CD14-positive monocyte (primary cell): ENCODE measurements around the gene TSHR. TPM values are rescaled to one million over a fixed set of nuclear protein-coding genes. Genes with fewer than 3 reads are reported as not detected.

Experiments used
- DNase-seq, 3 donors: peaks; one replicate each; pipeline ENCODE4 v3.0.0-alpha.2; 2011 to 2022
- H2AFZ ChIP-seq: 2 replicates; pipeline ENCODE4 v1.6.0; 2012; ENCODE audit warnings: mild to moderate bottlenecking, low read depth, low read length, inconsistent platforms; ENCODE audit not compliant: insufficient read depth, poor library complexity, severe bottlenecking
- H3K27ac ChIP-seq, 2 donors: 1 replicate in 1 of 2; 2 replicates in 1 of 2; pipeline ENCODE4 v1.5.1; 2012 to 2013; ENCODE audit warnings: low read length in 2 of 2, control low read depth in 1 of 2, inconsistent platforms in 1 of 2, low read depth in 1 of 2, mild to moderate bottlenecking in 1 of 2
- H3K27me3 ChIP-seq, 2 donors: one replicate each; pipeline versions ENCODE4 v1.6.0 to v1.6.1; 2011 to 2013; ENCODE audit warnings: low read length in 2 of 2; ENCODE audit not compliant: control insufficient read depth in 2 of 2, insufficient read depth in 2 of 2
- H3K36me3 ChIP-seq, 2 donors: replicated peaks in 1 of 2; 1 replicate in 1 of 2; 2 replicates in 1 of 2; pipeline versions ENCODE4 v1.5.1 to v1.6.1; 2012 to 2013; ENCODE audit warnings: low read length in 2 of 2, control low read depth in 1 of 2, inconsistent platforms in 1 of 2, mild to moderate bottlenecking in 1 of 2; ENCODE audit not compliant: insufficient read depth in 2 of 2, control insufficient read depth in 1 of 2
- H3K4me1 ChIP-seq, 2 donors: 1 replicate in 1 of 2; 2 replicates in 1 of 2; pipeline versions ENCODE4 v1.5.1 to v1.6.1; 2012 to 2013; ENCODE audit warnings: low read length in 2 of 2, control low read depth in 1 of 2, inconsistent platforms in 1 of 2, mild to moderate bottlenecking in 1 of 2, moderate library complexity in 1 of 2; ENCODE audit not compliant: insufficient read depth in 2 of 2, control insufficient read depth in 1 of 2
- H3K4me2 ChIP-seq: replicated peaks from 2 replicates; pipeline ENCODE3; 2012; ENCODE audit warnings: low read length, moderate library complexity, mild to moderate bottlenecking; ENCODE audit not compliant: poor library complexity, severe bottlenecking; ENCODE audit errors: extremely low read depth
- H3K4me3 ChIP-seq, 3 experiments: fragments of 200-600 bp in 1 of 3; sonication (generic) in 1 of 3; replicated peaks in 1 of 3; 1 replicate in 2 of 3; 2 replicates in 1 of 3; pipeline ENCODE4 v1.5.1; 2011 to 2013; ENCODE audit warnings: low read length in 3 of 3, mild to moderate bottlenecking in 3 of 3, control low read depth in 2 of 3, low read depth in 2 of 3, inconsistent platforms in 1 of 3, moderate library complexity in 1 of 3
- H3K79me2 ChIP-seq: 2 replicates; pipeline ENCODE4 v1.6.0; 2012; ENCODE audit warnings: mild to moderate bottlenecking, control low read depth, inconsistent platforms, low read length, moderate library complexity; ENCODE audit not compliant: insufficient read depth
- H3K9ac ChIP-seq: 2 replicates; pipeline ENCODE4 v1.6.0; 2017; ENCODE audit warnings: low read length, mild to moderate bottlenecking; ENCODE audit not compliant: insufficient read depth, poor library complexity, severe bottlenecking
- H3K9me3 ChIP-seq, 2 donors: replicated peaks in 1 of 2; 1 replicate in 1 of 2; 2 replicates in 1 of 2; pipeline versions ENCODE4 v1.5.1 to v1.6.1; 2012 to 2013; ENCODE audit warnings: low read length in 2 of 2, control low read depth in 1 of 2; ENCODE audit not compliant: control insufficient read depth in 1 of 2, insufficient read depth in 1 of 2
- H4K20me1 ChIP-seq: 2 replicates; pipeline ENCODE4 v1.6.0; 2012; ENCODE audit warnings: mild to moderate bottlenecking, low read length, control low read depth, moderate library complexity; ENCODE audit not compliant: insufficient read depth
- H3K27ac Mint-ChIP-seq, 7 donors: one replicate each; pipeline ENCODE4 v1.8.0; 2020; ENCODE audit warnings: mild to moderate bottlenecking in 7 of 7, mixed read lengths in 7 of 7, moderate library complexity in 6 of 7, inconsistent platforms in 2 of 7
- H3K27me3 Mint-ChIP-seq, 3 donors: one replicate each; pipeline ENCODE4 v1.8.0; 2021 to 2022; ENCODE audit warnings: low read depth in 3 of 3, mild to moderate bottlenecking in 3 of 3, mixed read lengths in 3 of 3, moderate library complexity in 3 of 3, inconsistent platforms in 1 of 3
- H3K36me3 Mint-ChIP-seq, 2 donors: one replicate each; pipeline ENCODE4 v1.8.0; 2020; ENCODE audit warnings: mixed read lengths in 2 of 2, inconsistent platforms in 1 of 2, mild to moderate bottlenecking in 1 of 2
- H3K4me1 Mint-ChIP-seq: one replicate; pipeline ENCODE4 v1.8.0; 2020; ENCODE audit warnings: mild to moderate bottlenecking, mixed read lengths
- H3K4me3 Mint-ChIP-seq, 2 donors: one replicate each; pipeline ENCODE4 v1.8.0; 2020; ENCODE audit warnings: mild to moderate bottlenecking in 2 of 2, mixed read lengths in 2 of 2, moderate library complexity in 1 of 2
- H3K9me3 Mint-ChIP-seq, 7 donors: one replicate each; pipeline ENCODE4 v1.8.0; 2020 to 2022; ENCODE audit warnings: mixed read lengths in 7 of 7, mild to moderate bottlenecking in 6 of 7, moderate library complexity in 6 of 7, inconsistent platforms in 2 of 7
- WGBS: methylation state at CpG from one replicate; pipeline ENCODE4 v1.1.5; 2013; ENCODE audit warnings: missing lambda C conversion rate; ENCODE audit not compliant: insufficient coverage; 5-methylcytosine and 5-hydroxymethylcytosine counted together
- intact Hi-C, 2 donors: fragments of 100-400 bp; cut with micrococcal nuclease; formaldehyde crosslinking; loops; one replicate each; pipeline versions ENCODE4 v1.15.0 to v1.15.1; 2023
- polyA plus RNA-seq, 3 donors: library from polyadenylated mRNA; depleted of rRNA in 1 of 3; unstranded in 2 of 3; stranded (reverse) in 1 of 3; fragments of 300-500 nt in 2 of 3; fragments of >200 nt in 1 of 3; fragmentation: Illumina TruSeq in 2 of 3; gene quantifications; 1 replicate in 2 of 3; 2 replicates in 1 of 3; pipeline ENCODE4 v1.2.3, GENCODE V29; 2012 to 2021
- TF ChIP-seq, protein P1 (sequence below): fragments of 200-600 bp; IDR thresholded peaks from one replicate; pipeline ENCODE4 v1.8.0; 2022; ENCODE audit warnings: antibody characterized with exemption, mild to moderate bottlenecking

Gene TSHR
- polyA plus RNA-seq, 3 donors: not detected

DNA sequence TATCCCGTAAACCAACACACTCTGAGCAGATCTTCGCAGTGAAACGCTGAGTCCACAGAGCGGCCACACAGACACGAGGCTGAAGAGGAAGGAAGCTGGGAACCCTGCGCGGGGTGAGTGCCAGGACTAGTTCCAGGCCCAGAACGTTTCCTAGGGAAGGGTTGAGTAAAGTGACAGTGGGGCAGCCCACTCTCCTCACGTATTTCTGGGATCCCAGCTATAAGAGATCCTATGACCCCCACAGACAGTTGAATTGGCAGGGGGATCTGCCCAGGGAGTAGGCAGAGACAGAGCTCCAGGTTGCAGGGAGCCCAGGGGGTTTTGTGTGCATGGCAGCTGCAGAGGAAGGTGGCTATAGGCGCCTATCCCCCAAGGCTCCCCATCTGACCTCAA, 214.3 kb downstream of the TSHR start:
- intact Hi-C loops: loop anchor here (5.0 to 10.0 kb wide), 4 partner anchors 53 to 215 kb away; partner anchors contain the start of genes GTF2A1 (in 2 of the 2) and TSHR (in 1 of the 2)
- WGBS: 0% methylated on average over 8 of the region's 10 CpGs
- peaks cover 34% of the 10 kb centered on the region for H3K4me1 Mint-ChIP-seq

DNA sequence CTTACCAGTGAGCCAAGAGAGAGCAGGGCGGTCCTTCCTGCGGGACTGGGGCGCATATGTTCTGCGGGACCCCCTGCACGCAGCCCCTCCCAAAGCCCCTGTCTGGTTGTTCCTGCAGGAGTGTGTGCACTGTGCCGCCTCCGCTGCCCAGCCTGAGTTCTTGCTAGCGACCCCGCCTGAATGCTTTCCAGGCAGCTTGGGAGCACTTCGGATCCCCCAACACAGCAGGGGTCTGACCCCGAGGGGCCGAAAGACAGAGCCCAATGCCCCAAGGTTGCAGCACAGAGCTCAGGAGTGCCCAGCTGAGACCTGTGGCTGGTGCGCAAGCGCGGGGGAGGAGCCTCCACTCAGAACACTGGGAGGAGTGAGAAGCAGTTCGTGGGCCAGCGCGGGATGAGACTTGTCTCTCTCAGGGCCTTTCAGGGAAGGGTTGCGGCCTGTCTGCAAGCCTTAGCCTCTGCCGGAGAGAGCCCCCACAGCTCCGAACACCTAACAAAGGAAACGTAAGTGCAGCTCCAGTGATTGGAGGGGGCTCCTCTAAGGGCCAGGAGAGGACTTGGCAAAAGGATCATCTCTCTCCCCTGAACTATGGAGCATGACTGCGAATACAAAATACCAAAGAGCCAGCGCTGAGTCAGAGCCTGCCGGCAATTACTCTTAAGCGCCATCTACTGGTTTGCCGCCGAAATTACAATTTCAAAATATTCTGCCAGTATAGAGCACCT, 214.8 kb downstream of the TSHR start:
- Histone ChIP-seq H3K9ac (peak overlapping the region; percentile 68), H4K20me1 (no peaks in the 10 kb centered on the region), H3K27me3 (no peaks in the 10 kb centered on the region), H3K27ac (peak overlapping the region; percentile 90 to 94), H2AFZ (peak overlapping the region; percentile 92), H3K36me3 (no peaks in the 10 kb centered on the region), H3K4me1 (peaks cover 13 to 14% of the 10 kb centered on the region in 2 donors), H3K79me2 (no peaks in the 10 kb centered on the region), H3K9me3 (no peaks in the 10 kb centered on the region), H3K4me3 (peak overlapping the region; percentile 47 to 93 (median 76)), H3K4me2 (peak overlapping the region; percentile 98)
- Mint-ChIP-seq H3K27me3 (no peaks in the 10 kb centered on the region), H3K9me3 (no peaks in the 10 kb centered on the region), H3K4me1 (peaks cover 31% of the 10 kb centered on the region), H3K36me3 (peaks cover 0 to 10% of the 10 kb centered on the region in 2 donors), H3K27ac (peak overlapping the region; percentile 95 to 99 (median 97)), H3K4me3 (peak overlapping the region; percentile 87 to 95)
- intact Hi-C loops: loop anchor here (5.0 to 10.0 kb wide), 2 partner anchors 55 to 173 kb away; partner anchors contain the start of gene GTF2A1 (in 1 of the 2)
- TF ChIP-seq, protein P1, sequence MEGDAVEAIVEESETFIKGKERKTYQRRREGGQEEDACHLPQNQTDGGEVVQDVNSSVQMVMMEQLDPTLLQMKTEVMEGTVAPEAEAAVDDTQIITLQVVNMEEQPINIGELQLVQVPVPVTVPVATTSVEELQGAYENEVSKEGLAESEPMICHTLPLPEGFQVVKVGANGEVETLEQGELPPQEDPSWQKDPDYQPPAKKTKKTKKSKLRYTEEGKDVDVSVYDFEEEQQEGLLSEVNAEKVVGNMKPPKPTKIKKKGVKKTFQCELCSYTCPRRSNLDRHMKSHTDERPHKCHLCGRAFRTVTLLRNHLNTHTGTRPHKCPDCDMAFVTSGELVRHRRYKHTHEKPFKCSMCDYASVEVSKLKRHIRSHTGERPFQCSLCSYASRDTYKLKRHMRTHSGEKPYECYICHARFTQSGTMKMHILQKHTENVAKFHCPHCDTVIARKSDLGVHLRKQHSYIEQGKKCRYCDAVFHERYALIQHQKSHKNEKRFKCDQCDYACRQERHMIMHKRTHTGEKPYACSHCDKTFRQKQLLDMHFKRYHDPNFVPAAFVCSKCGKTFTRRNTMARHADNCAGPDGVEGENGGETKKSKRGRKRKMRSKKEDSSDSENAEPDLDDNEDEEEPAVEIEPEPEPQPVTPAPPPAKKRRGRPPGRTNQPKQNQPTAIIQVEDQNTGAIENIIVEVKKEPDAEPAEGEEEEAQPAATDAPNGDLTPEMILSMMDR: peak; percentile 82
- DNase-seq: peak; percentile 75 to 84 (median 80)
- WGBS: under 1% methylated on average over 28 of the region's 28 CpGs

More for the DNA sequence above, 214.3 kb downstream of the TSHR start:
- no peaks in the 10 kb centered on the region for H4K20me1 ChIP-seq
- Mint-ChIP-seq H3K9me3 (no peaks in the 10 kb centered on the region), H3K36me3 (peaks cover 0 to 7% of the 10 kb centered on the region in 2 donors), H3K27me3 (no peaks in the 10 kb centered on the region), H3K4me3 (peak overlapping the region; percentile 87 to 95), H3K27ac (peak overlapping the region; percentile 95 to 99 (median 97))
- H3K4me2 ChIP-seq: peak overlapping the region; percentile 98
- H2AFZ ChIP-seq: peak overlapping the region; percentile 92
- no peaks in the 10 kb centered on the region for H3K79me2 ChIP-seq
- peak overlapping the region; percentile 90 to 94 for H3K27ac ChIP-seq
- no peaks in the 10 kb centered on the region for H3K27me3 ChIP-seq
- peak overlapping the region; percentile 68 for H3K9ac ChIP-seq
- TF ChIP-seq, protein P1: no peak
- no peaks in the 10 kb centered on the region for H3K9me3 ChIP-seq
- H3K36me3 ChIP-seq: no peaks in the 10 kb centered on the region
- peak overlapping the region; percentile 47 to 93 (median 76) for H3K4me3 ChIP-seq
- DNase-seq: peak; percentile 42 to 59 (median 52)
- peaks cover 13 to 14% of the 10 kb centered on the region in 2 donors for H3K4me1 ChIP-seq
